ENCODE data around the gene THSD7A.

THSD7A gene

DNA sequence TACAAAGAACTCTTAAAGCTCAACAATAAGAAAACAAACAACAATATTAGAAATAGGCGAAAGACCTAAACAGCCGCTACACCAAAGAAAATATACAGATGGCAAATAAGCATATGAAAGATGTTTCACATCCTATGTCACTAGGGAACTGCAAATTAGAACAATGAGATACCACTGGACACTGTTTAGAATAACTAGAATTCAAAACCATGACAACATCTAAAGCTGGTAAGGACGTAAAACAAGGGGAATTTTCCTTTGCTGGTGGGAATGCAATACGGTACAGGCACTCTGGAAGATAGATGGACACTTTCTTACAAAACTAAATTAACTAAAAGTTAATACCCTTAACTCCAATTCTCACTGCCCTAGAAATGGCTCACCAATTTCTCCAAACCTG, 44.5 kb downstream of the THSD7A start:
- Histone ChIP-seq H3K27me3 (replicated peaks in 2 of 5; ENCODE audit: control insufficient read depth in 4 of 5, insufficient read depth in 5 of 5, low read length in 4 of 5) (no peaks in the 10 kb centered on the region), H3K36me3 (ENCODE audit: control insufficient read depth in 4 of 4, insufficient read depth in 4 of 4, low read length in 3 of 4) (no peaks in the 10 kb centered on the region), H3K4me3 (ENCODE audit: control insufficient read depth in 1 of 7, extremely low read depth in 1 of 7, insufficient read depth in 4 of 7, low read depth in 2 of 7, low read length in 6 of 7) (no peak overlapping the region), H3K9me3 (ENCODE audit: control extremely low read depth in 1 of 5, control insufficient read depth in 4 of 5, insufficient read depth in 2 of 5, low read depth in 1 of 5, low read length in 4 of 5) (no peaks in the 10 kb centered on the region), H3K27ac (ENCODE audit: insufficient read depth in 1 of 2, low read depth in 1 of 2, low read length in 2 of 2, poor library complexity in 1 of 2, severe bottlenecking in 2 of 2) (no peak overlapping the region), H3K4me1 (ENCODE audit: control extremely low read depth in 1 of 4, control insufficient read depth in 4 of 4, insufficient read depth in 4 of 4, low read length in 3 of 4) (no peaks in the 10 kb centered on the region)
- ChIA-PET CTCF (no interaction called here), POLR2A (no interaction called here)
- DNase-seq, result no peak
- 100% methylated on average over 1 of the region's 4 CpGs for WGBS (ENCODE audit: insufficient coverage)

DNA sequence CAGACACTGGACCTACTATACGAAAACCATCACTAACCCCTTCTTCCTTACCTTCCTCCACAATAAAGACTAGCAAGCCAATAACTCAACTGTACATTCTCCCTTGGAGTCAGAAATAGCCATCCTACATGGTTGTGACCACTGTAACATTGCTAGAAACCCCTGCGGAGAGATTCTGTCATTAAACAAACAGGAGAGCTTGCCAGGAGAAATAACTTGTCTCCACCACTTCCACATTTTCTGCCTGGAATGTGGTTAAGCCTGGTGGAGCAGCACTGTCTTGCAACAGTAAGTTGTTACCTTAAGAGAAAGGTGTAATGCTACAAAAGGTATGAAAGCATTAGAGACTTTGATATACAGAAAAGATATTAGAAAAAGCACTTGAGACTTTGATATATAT, 45.8 kb downstream of the THSD7A start:
- no peak for DNase-seq
- 100% methylated on average over 2 of the region's 2 CpGs for whole genome bisulfite sequencing (ENCODE audit: insufficient coverage)
- no peaks in the 10 kb centered on the region for H3K36me3 ChIP-seq (ENCODE audit: control insufficient read depth in 4 of 4, insufficient read depth in 4 of 4, low read length in 3 of 4)
- H3K27ac ChIP-seq (ENCODE audit: insufficient read depth in 1 of 2, low read depth in 1 of 2, low read length in 2 of 2, poor library complexity in 1 of 2, severe bottlenecking in 2 of 2), result no peak overlapping the region
- H3K27me3 ChIP-seq (replicated peaks in 2 of 5; ENCODE audit: control insufficient read depth in 4 of 5, insufficient read depth in 5 of 5, low read length in 4 of 5), result no peaks in the 10 kb centered on the region
- H3K4me3 ChIP-seq (ENCODE audit: control insufficient read depth in 1 of 7, extremely low read depth in 1 of 7, insufficient read depth in 4 of 7, low read depth in 2 of 7, low read length in 6 of 7), result no peak overlapping the region
- H3K4me1 ChIP-seq (ENCODE audit: control extremely low read depth in 1 of 4, control insufficient read depth in 4 of 4, insufficient read depth in 4 of 4, low read length in 3 of 4), result no peaks in the 10 kb centered on the region
- peaks cover 0 to 2% (median 0%) of the 10 kb centered on the region in 5 experiments for H3K9me3 ChIP-seq (ENCODE audit: control extremely low read depth in 1 of 5, control insufficient read depth in 4 of 5, insufficient read depth in 2 of 5, low read depth in 1 of 5, low read length in 4 of 5)
- ChIA-PET CTCF (no interaction called here), POLR2A (no interaction called here)

DNA sequence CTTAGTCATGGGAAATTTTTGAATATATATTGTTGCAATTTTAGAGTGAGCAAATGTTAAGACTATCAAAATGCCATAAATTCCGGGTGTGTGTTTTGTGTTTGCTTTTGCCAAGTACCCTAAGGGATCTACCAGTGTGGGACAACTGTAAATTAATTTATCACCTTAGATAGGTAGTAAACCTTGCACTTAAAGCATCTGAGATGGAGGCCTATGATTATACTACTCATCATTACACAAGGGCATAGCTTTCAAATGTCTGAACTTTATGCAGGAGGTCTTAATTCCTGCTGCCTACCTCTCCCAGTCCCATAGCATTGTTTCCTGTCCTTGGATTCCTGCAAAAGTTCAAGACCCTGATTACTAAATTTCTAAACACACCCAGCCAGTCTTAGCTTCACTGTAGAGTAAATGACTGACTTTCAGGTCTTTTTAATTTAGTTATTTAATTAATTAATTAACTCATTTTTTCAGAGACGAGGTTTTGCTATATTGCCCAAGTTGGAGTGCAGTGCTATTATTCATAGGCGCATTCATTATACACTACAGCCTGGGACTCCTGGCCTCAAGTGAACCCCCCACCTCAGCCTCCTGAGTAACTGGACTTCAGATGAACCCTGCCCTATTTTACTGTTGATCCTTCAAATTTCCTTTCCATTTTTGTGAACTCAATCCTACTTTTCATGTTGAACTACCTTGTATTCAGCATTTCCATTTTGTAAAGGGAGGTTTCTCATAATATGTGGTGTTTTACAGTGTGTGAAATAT, 47.0 kb downstream of the THSD7A start:
- Histone ChIP-seq H3K9me3 (ENCODE audit: control extremely low read depth in 1 of 5, control insufficient read depth in 4 of 5, insufficient read depth in 2 of 5, low read depth in 1 of 5, low read length in 4 of 5) (peaks cover 0 to 2% (median 0%) of the 10 kb centered on the region in 5 experiments), H3K27me3 (replicated peaks in 2 of 5; ENCODE audit: control insufficient read depth in 4 of 5, insufficient read depth in 5 of 5, low read length in 4 of 5) (no peaks in the 10 kb centered on the region), H3K4me3 (ENCODE audit: control insufficient read depth in 1 of 7, extremely low read depth in 1 of 7, insufficient read depth in 4 of 7, low read depth in 2 of 7, low read length in 6 of 7) (no peak overlapping the region), H3K27ac (ENCODE audit: insufficient read depth in 1 of 2, low read depth in 1 of 2, low read length in 2 of 2, poor library complexity in 1 of 2, severe bottlenecking in 2 of 2) (no peak overlapping the region), H3K4me1 (ENCODE audit: control extremely low read depth in 1 of 4, control insufficient read depth in 4 of 4, insufficient read depth in 4 of 4, low read length in 3 of 4) (no peaks in the 10 kb centered on the region), H3K36me3 (ENCODE audit: control insufficient read depth in 4 of 4, insufficient read depth in 4 of 4, low read length in 3 of 4) (no peaks in the 10 kb centered on the region)
- DNase-seq, result no peak
- CTCF ChIA-PET, result no interaction called here
- POLR2A ChIA-PET, result no interaction called here
- 100% methylated on average over 2 of the region's 3 CpGs for WGBS (ENCODE audit: insufficient coverage)

DNA sequence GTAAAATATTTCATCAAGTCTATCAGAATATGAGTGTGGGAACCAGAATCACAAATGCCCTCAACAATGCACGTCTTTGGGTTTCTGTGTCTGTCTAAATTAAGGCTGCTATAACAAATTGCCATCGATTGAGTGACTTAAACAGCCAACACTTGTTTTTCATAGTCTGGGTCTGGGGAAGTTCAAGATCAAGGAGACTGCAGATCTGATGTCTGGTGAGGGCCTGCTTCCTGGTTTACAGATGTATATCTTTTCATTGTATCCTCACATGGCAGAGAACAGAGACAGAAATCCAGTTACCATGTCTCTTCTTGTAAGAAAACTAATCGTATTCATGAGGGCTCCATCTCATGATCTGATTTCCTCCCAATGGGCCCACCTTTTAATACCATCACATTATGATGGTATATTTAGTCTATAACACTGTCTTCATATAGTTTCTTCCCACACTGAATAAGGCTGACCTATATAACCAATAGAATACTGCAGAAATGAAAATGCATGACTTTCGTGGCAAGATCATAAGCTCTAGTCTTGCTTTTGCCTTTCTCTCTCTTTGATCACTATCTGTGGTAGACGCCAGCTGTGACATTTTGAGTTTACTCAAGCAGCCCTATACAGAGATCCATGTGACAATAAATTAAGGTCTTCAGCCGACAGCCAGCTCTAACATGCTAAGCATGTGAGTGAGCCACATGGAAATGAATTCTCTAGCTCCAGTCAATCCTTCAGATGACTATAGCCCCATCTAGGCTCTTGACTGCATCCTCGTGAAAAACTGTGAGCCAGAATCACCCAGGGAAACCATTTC, 51.9 kb downstream of the THSD7A start:
- Histone ChIP-seq H3K27ac (ENCODE audit: insufficient read depth in 1 of 2, low read depth in 1 of 2, low read length in 2 of 2, poor library complexity in 1 of 2, severe bottlenecking in 2 of 2) (no peak overlapping the region), H3K36me3 (ENCODE audit: control insufficient read depth in 4 of 4, insufficient read depth in 4 of 4, low read length in 3 of 4) (no peaks in the 10 kb centered on the region), H3K4me1 (ENCODE audit: control extremely low read depth in 1 of 4, control insufficient read depth in 4 of 4, insufficient read depth in 4 of 4, low read length in 3 of 4) (no peaks in the 10 kb centered on the region), H3K27me3 (replicated peaks in 2 of 5; ENCODE audit: control insufficient read depth in 4 of 5, insufficient read depth in 5 of 5, low read length in 4 of 5) (no peaks in the 10 kb centered on the region), H3K9me3 (ENCODE audit: control extremely low read depth in 1 of 5, control insufficient read depth in 4 of 5, insufficient read depth in 2 of 5, low read depth in 1 of 5, low read length in 4 of 5) (peaks cover 0 to 2% (median 0%) of the 10 kb centered on the region in 5 experiments), H3K4me3 (ENCODE audit: control insufficient read depth in 1 of 7, extremely low read depth in 1 of 7, insufficient read depth in 4 of 7, low read depth in 2 of 7, low read length in 6 of 7) (no peak overlapping the region)
- POLR2A ChIA-PET, result no interaction called here
- no peak for DNase-seq
- CTCF ChIA-PET, result no interaction called here
- WGBS (ENCODE audit: insufficient coverage), result 86% methylated on average over 5 of the region's 7 CpGs

DNA sequence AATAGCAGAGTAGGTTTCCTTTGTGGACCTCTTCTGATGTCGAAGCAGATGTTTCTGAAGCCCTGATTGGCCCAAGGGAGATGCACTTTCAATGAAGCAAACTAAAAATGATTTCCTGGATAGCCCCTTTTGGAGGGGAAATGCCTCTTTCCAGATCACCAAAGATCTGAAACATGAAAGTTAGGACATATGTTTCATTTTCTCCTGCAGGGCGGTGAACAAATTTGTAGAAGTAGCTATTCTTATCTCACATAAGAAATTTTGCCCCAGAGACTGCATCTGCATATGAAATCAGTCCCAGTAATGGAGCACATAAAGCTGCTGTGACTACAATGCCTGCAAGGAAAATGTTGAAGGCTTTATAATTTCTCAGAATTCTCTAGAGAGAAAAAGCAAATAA, 56.0 kb downstream of the THSD7A start:
- no peaks in the 10 kb centered on the region for H3K27me3 ChIP-seq (replicated peaks in 2 of 5; ENCODE audit: control insufficient read depth in 4 of 5, insufficient read depth in 5 of 5, low read length in 4 of 5)
- H3K36me3 ChIP-seq (ENCODE audit: control insufficient read depth in 4 of 4, insufficient read depth in 4 of 4, low read length in 3 of 4), result no peaks in the 10 kb centered on the region
- no peak overlapping the region for H3K4me3 ChIP-seq (ENCODE audit: control insufficient read depth in 1 of 7, extremely low read depth in 1 of 7, insufficient read depth in 4 of 7, low read depth in 2 of 7, low read length in 6 of 7)
- POLR2A ChIA-PET, result no interaction called here
- no peaks in the 10 kb centered on the region for H3K9me3 ChIP-seq (ENCODE audit: control extremely low read depth in 1 of 5, control insufficient read depth in 4 of 5, insufficient read depth in 2 of 5, low read depth in 1 of 5, low read length in 4 of 5)
- CTCF ChIA-PET, result no interaction called here
- H3K27ac ChIP-seq (ENCODE audit: insufficient read depth in 1 of 2, low read depth in 1 of 2, low read length in 2 of 2, poor library complexity in 1 of 2, severe bottlenecking in 2 of 2), result no peak overlapping the region
- no peaks in the 10 kb centered on the region for H3K4me1 ChIP-seq (ENCODE audit: control extremely low read depth in 1 of 4, control insufficient read depth in 4 of 4, insufficient read depth in 4 of 4, low read length in 3 of 4)
- WGBS (ENCODE audit: insufficient coverage), result 100% methylated on average over 1 of the region's 2 CpGs
- DNase-seq, result no peak

DNA sequence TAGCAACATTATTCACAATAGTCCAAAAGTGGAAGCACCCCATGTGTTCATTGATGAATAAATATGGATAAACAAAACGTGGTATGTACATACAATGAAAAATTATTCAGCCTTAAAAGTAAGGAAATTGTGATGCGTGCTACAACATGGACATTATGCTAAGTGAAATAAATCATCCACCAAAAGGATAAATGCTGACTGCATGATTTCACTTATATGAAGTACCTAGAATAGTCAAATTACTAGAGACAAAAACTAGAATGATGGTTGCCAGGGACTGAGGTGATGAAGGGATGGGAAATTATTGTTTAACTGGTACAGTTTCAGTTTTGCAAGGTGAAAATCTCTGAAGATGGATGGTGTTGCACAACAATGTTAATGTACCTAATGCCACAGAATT, 56.6 kb downstream of the THSD7A start:
- POLR2A ChIA-PET, result no interaction called here
- H3K27me3 ChIP-seq (replicated peaks in 2 of 5; ENCODE audit: control insufficient read depth in 4 of 5, insufficient read depth in 5 of 5, low read length in 4 of 5), result no peaks in the 10 kb centered on the region
- DNase-seq, result no peak
- WGBS (ENCODE audit: insufficient coverage), result no CpG with 5 or more reads among the region's 2 CpGs
- CTCF ChIA-PET, result no interaction called here
- no peaks in the 10 kb centered on the region for H3K36me3 ChIP-seq (ENCODE audit: control insufficient read depth in 4 of 4, insufficient read depth in 4 of 4, low read length in 3 of 4)
- H3K4me3 ChIP-seq (ENCODE audit: control insufficient read depth in 1 of 7, extremely low read depth in 1 of 7, insufficient read depth in 4 of 7, low read depth in 2 of 7, low read length in 6 of 7), result no peak overlapping the region
- no peak overlapping the region for H3K27ac ChIP-seq (ENCODE audit: insufficient read depth in 1 of 2, low read depth in 1 of 2, low read length in 2 of 2, poor library complexity in 1 of 2, severe bottlenecking in 2 of 2)
- H3K4me1 ChIP-seq (ENCODE audit: control extremely low read depth in 1 of 4, control insufficient read depth in 4 of 4, insufficient read depth in 4 of 4, low read length in 3 of 4), result no peaks in the 10 kb centered on the region
- H3K9me3 ChIP-seq (ENCODE audit: control extremely low read depth in 1 of 5, control insufficient read depth in 4 of 5, insufficient read depth in 2 of 5, low read depth in 1 of 5, low read length in 4 of 5), result no peaks in the 10 kb centered on the region

DNA sequence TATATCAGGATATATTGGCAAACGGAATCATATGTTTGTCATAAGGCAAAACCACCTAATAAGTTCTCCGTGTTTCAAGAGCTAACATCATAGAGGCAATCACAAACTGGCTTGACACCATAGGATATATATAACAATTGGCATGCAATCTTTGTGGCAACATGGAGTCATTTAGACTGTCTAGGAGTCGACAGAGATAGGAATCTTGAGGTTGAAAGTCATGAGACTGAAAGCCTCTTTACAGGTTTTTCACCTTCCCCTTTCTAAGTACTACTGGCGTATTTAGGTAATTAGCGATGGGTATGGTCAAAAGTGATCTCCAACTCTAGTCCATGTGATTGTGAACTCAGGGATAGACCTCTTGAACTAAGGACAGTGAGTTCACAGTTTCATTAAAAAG, 63.7 kb downstream of the THSD7A start:
- Histone ChIP-seq H3K36me3 (ENCODE audit: control insufficient read depth in 4 of 4, insufficient read depth in 4 of 4, low read length in 3 of 4) (no peaks in the 10 kb centered on the region), H3K4me3 (ENCODE audit: control insufficient read depth in 1 of 7, extremely low read depth in 1 of 7, insufficient read depth in 4 of 7, low read depth in 2 of 7, low read length in 6 of 7) (no peak overlapping the region), H3K9me3 (ENCODE audit: control extremely low read depth in 1 of 5, control insufficient read depth in 4 of 5, insufficient read depth in 2 of 5, low read depth in 1 of 5, low read length in 4 of 5) (no peaks in the 10 kb centered on the region), H3K4me1 (ENCODE audit: control extremely low read depth in 1 of 4, control insufficient read depth in 4 of 4, insufficient read depth in 4 of 4, low read length in 3 of 4) (no peaks in the 10 kb centered on the region), H3K27me3 (replicated peaks in 2 of 5; ENCODE audit: control insufficient read depth in 4 of 5, insufficient read depth in 5 of 5, low read length in 4 of 5) (no peaks in the 10 kb centered on the region), H3K27ac (ENCODE audit: insufficient read depth in 1 of 2, low read depth in 1 of 2, low read length in 2 of 2, poor library complexity in 1 of 2, severe bottlenecking in 2 of 2) (no peak overlapping the region)
- 95% methylated on average over 5 of the region's 5 CpGs for WGBS (ENCODE audit: insufficient coverage)
- ChIA-PET CTCF (no interaction called here), POLR2A (no interaction called here)
- DNase-seq, result no peak

Measured in common myeloid progenitor, CD34-positive (primary cell).